GM18498 (cell line): ENCODE data around the gene PPP1R9A.

Experiments
- ATAC-seq: cut with Tn5 transposase; IDR thresholded peaks from one replicate; pipeline ENCODE4 v1.9.1; 2021; ENCODE audit warnings: mild to moderate bottlenecking, moderate library complexity; ENCODE audit not compliant: unreplicated experiment

Gene PPP1R9A

GRCh38 chr7:95342029-95342428 lies 434.6 kb downstream of the PPP1R9A start:
- ATAC-seq: no peak

GRCh38 chr7:95342642-95343307 lies 435.4 kb downstream of the PPP1R9A start:
- ATAC-seq: no peak
